Measurements from ENCODE around the gene ABCB11.
"Not testable (repeated sequence)": the region's sequence is repeated elsewhere in the genome, so short reads cannot be mapped to it uniquely, and the experiment has no call there.

The ABCB11 gene

GRCh38 chr2:169041594-169041993 is 10.5 kb upstream of the ABCB11 start:
- DNase-seq, result no peak

- DNase-seq, result no peak
Measured at GRCh38 chr2:169039702-169040101, 8.6 kb upstream of the ABCB11 start.

GRCh38 chr2:169038338-169038757 is 7.2 kb upstream of the ABCB11 start:
- no peak for DNase-seq

- DNase-seq, result no peak
Measured at GRCh38 chr2:169036736-169037440, 5.8 kb upstream of the ABCB11 start.

GRCh38 chr2:169035887-169036286 is 4.8 kb upstream of the ABCB11 start:
- no peak for DNase-seq

GRCh38 chr2:169034984-169035544 is 3.9 kb upstream of the ABCB11 start:
- DNase-seq, result no peak

GRCh38 chr2:169034256-169034655 is 3.1 kb upstream of the ABCB11 start:
- no peak for DNase-seq

- DNase-seq, result no peak
Measured at GRCh38 chr2:169029341-169029740, 1.8 kb downstream of the ABCB11 start.

- no peak for DNase-seq
Measured at GRCh38 chr2:169027234-169027633, 3.9 kb downstream of the ABCB11 start.

- DNase-seq, result no peak
Measured at GRCh38 chr2:169026056-169026455, 5.1 kb downstream of the ABCB11 start.

GRCh38 chr2:169023161-169023560 is 8.0 kb downstream of the ABCB11 start:
- DNase-seq, result no peak

GRCh38 chr2:169018390-169018789 is 12.7 kb downstream of the ABCB11 start:
- no peak for DNase-seq

- no peak for DNase-seq
Measured at GRCh38 chr2:169015943-169016342, 15.2 kb downstream of the ABCB11 start.

GRCh38 chr2:169014780-169015179 is 16.3 kb downstream of the ABCB11 start:
- DNase-seq, result no peak

- no peak for DNase-seq
Measured at GRCh38 chr2:169013628-169014026, 17.5 kb downstream of the ABCB11 start.

- no peak for DNase-seq
Measured at GRCh38 chr2:169012812-169013627, 18.1 kb downstream of the ABCB11 start.

GRCh38 chr2:169012191-169012792 is 18.8 kb downstream of the ABCB11 start:
- not testable (repeated sequence) for DNase-seq

GRCh38 chr2:169011698-169012097 is 19.4 kb downstream of the ABCB11 start:
- no peak for DNase-seq

GRCh38 chr2:169010633-169011460 is 20.3 kb downstream of the ABCB11 start:
- DNase-seq, result no peak

GRCh38 chr2:169009865-169010579 is 21.1 kb downstream of the ABCB11 start:
- no peak for DNase-seq

- DNase-seq, result no peak
Measured at GRCh38 chr2:169007941-169008340, 23.2 kb downstream of the ABCB11 start.

GRCh38 chr2:169007356-169007755 is 23.8 kb downstream of the ABCB11 start:
- DNase-seq, result no peak
